ENCODE data around the gene TM4SF5. TPM values are rescaled to one million over a fixed set of nuclear protein-coding genes. Genes with fewer than 3 reads are reported as not detected.
A peak's percentile ranks its signal among the peaks of the same experiment; 100 is the strongest.

The TM4SF5 gene
- total RNA-seq, 2 donors from 2014 or later = 1.8 to 2.0 TPM

DNA sequence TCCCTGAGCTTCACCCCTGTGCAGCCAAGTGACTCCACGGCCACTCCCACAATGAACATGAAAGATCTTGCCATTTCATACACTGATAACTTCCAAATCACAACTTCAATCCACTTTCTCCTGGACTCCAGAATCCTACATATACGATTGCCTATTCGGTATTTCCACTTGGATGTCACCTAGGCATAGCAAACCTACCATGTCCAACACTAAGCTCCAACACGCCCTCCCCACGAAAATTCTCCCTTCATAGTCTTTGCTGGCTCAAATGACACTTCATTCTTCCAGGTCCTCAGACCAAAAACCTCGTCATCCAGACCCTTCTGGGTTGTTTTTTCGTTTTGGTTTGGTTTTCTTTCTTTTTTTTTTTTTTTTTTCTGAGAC is 19.0 kb downstream of the TM4SF5 start:
- Histone ChIP-seq H3K4me1 (peaks cover 43% of the 10 kb centered on the region), H3K27me3 (peaks cover 0 to 5% of the 10 kb centered on the region in 2 donors), H3K4me3 (no peak overlapping the region), H3K36me3 (replicated peaks in 1 of 2; ENCODE audit: insufficient read depth in 1 of 2, low read depth in 2 of 2) (no peaks in the 10 kb centered on the region), H3K9me3 (no peaks in the 10 kb centered on the region), H3K27ac (peak overlapping the region; percentile 91 to 100 (median 94))
- intact Hi-C loops (cut with DNase I) = no loop called here
- 35% methylated on average over 7 of the region's 7 CpGs for WGBS, 2 donors
- TF ChIP-seq POLR2A (IDR thresholded peaks at IDR 0.05) = no peak
- TF ChIP-seq, protein P1, sequence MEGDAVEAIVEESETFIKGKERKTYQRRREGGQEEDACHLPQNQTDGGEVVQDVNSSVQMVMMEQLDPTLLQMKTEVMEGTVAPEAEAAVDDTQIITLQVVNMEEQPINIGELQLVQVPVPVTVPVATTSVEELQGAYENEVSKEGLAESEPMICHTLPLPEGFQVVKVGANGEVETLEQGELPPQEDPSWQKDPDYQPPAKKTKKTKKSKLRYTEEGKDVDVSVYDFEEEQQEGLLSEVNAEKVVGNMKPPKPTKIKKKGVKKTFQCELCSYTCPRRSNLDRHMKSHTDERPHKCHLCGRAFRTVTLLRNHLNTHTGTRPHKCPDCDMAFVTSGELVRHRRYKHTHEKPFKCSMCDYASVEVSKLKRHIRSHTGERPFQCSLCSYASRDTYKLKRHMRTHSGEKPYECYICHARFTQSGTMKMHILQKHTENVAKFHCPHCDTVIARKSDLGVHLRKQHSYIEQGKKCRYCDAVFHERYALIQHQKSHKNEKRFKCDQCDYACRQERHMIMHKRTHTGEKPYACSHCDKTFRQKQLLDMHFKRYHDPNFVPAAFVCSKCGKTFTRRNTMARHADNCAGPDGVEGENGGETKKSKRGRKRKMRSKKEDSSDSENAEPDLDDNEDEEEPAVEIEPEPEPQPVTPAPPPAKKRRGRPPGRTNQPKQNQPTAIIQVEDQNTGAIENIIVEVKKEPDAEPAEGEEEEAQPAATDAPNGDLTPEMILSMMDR (IDR thresholded peaks at IDR 0.05) = no peak
- ATAC-seq (no peak), DNase-seq (no peak)

DNA sequence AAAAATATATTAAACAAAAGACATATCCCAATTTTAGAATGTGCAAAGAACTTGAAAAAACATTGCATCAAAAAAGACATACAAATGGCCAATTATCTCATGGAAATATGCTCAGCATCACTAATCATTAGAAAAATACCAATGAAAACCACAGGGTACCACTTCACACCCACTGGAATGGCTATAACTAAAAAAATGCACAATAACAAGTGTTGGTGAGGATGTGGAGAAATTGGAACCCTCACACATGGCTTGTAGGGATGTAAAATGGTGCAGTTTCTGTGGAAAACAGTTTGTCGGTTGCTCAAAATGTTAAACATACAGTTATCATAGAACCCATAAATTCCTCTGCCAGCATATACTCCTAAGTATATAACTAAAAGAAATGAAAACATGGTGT is 23.5 kb downstream of the TM4SF5 start:
- H3K36me3 ChIP-seq (replicated peaks in 1 of 2; ENCODE audit: insufficient read depth in 1 of 2, low read depth in 2 of 2) = peaks cover 0 to 2% of the 10 kb centered on the region in 2 donors
- WGBS, 2 donors = 86 to 91% methylated on average over 1 of the region's 1 CpG
- H3K27me3 ChIP-seq = no peaks in the 10 kb centered on the region
- intact Hi-C loops (cut with DNase I) = no loop called here
- peaks cover 14% of the 10 kb centered on the region for H3K4me1 ChIP-seq
- no peaks in the 10 kb centered on the region for H3K9me3 ChIP-seq
- DNase-seq (no peak), ATAC-seq (no peak)
- H3K27ac ChIP-seq = no peak overlapping the region
- no peak for TF ChIP-seq POLR2A (IDR thresholded peaks at IDR 0.05)
- TF ChIP-seq, protein P1 (IDR thresholded peaks at IDR 0.05) = no peak
- no peak overlapping the region for H3K4me3 ChIP-seq

DNA sequence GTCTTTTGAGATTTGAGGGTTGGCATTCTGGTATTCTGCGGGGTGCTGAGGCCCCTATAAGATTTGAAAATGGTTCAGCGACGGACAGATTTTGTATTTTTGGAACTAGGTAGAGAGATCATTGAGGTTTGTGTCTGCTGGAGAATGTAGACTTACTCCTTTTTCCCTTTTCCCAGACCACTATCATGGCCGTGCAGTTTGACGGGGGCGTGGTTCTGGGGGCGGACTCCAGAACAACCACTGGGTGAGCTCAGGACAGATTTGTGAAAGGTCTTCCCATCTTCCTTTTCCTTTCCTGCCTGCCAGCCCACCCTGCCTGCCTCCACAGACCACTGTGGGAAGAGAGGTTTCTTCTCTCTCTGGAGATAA is 24.9 kb downstream of the TM4SF5 start:
- DNase-seq (no peak), ATAC-seq (no peak)
- no peak for TF ChIP-seq POLR2A (IDR thresholded peaks at IDR 0.05)
- TF ChIP-seq, protein P1 (IDR thresholded peaks at IDR 0.05) = no peak
- H3K4me1 ChIP-seq = peaks cover 10% of the 10 kb centered on the region
- no peaks in the 10 kb centered on the region for H3K27me3 ChIP-seq
- 0 to 1% methylated on average over 7 of the region's 7 CpGs for WGBS, 2 donors
- peaks cover 0 to 2% of the 10 kb centered on the region in 2 donors for H3K36me3 ChIP-seq (replicated peaks in 1 of 2; ENCODE audit: insufficient read depth in 1 of 2, low read depth in 2 of 2)
- H3K9me3 ChIP-seq = no peaks in the 10 kb centered on the region
- H3K4me3 ChIP-seq = peak overlapping the region; percentile 74 to 91
- H3K27ac ChIP-seq = peak overlapping the region; percentile 51 to 73 (median 62)
- intact Hi-C loops (cut with DNase I) = no loop called here

DNA sequence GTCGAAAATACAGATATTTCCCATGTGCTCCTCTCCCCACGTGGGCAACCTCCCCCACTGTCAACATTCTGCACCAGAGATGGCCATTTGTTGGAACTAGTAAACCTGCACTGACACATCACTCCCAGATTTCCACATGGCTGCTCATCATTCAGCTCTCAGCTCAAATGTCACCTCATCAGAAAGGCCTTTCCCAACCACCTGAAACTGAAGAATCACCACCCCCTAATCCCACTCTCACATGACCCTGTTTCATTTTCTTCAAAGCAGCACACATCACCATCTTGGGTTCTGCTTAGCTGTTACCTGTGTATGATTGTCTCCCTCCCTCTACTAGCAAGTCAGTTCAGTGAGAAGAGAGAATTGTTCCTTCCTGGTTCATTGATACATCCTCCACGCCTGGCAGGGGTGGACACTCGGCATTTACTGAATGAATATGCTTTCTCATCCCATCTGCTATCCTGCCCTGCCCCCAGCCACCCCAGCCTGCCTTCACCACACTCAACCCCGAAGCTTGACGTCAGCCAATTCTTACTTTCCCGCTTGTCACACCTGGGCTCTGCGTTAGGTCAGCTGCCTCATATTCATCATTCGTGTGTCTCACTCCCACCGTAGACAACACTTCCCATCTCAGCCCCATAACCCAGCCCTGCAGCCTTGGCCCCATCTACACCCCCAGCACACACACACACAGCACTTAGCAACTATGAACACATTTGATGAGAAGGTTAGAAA is 28.9 kb downstream of the TM4SF5 start:
- Histone ChIP-seq H3K27ac (no peak overlapping the region), H3K36me3 (replicated peaks in 1 of 2; ENCODE audit: insufficient read depth in 1 of 2, low read depth in 2 of 2) (peaks cover 0 to 2% of the 10 kb centered on the region in 2 donors), H3K9me3 (no peaks in the 10 kb centered on the region), H3K27me3 (no peaks in the 10 kb centered on the region), H3K4me3 (no peak overlapping the region), H3K4me1 (peaks cover 10% of the 10 kb centered on the region)
- DNase-seq = no peak
- TF ChIP-seq, protein P1 (IDR thresholded peaks at IDR 0.05) = no peak
- no peak for TF ChIP-seq POLR2A (IDR thresholded peaks at IDR 0.05)
- intact Hi-C loops (cut with DNase I) = no loop called here
- WGBS, 2 donors = 62 to 73% methylated on average over 10 of the region's 10 CpGs
- ATAC-seq = no peak

DNA sequence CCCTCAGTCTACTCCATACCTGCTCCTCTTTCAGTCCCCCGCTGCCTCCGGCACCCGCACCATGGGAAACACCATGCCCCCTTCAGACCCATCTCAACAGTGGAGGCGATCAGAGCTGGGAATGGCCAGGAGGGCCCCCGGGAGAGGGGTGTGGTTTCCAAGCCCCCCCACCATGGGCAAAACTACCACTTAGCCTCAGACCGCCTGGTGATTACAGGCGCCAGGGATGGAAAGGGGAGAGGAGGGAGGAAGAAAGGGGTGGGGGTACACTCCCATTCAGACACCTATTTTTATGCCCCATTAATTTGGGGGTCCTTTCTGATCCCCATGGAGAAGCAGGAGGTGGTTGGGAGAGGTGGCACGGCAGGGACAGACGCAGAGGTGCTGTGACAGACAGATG is 30.5 kb downstream of the TM4SF5 start, which contains the start of gene C17orf114:
TSS of gene C17orf114 (minus strand) at position 101 of the 400 bp plus-strand sequence.
- H3K4me1 ChIP-seq = peaks cover 9% of the 10 kb centered on the region
- no peak within 1 kb of the TSS for H3K27ac ChIP-seq
- peaks cover 0 to 2% of the 10 kb centered on the region in 2 donors for H3K36me3 ChIP-seq (replicated peaks in 1 of 2; ENCODE audit: insufficient read depth in 1 of 2, low read depth in 2 of 2)
- ATAC-seq (no peak), DNase-seq (no peak)
- intact Hi-C loops (cut with DNase I) = no loop called here
- no peak within 1 kb of the TSS for H3K4me3 ChIP-seq
- no peaks in the 10 kb centered on the region for H3K27me3 ChIP-seq
- TF ChIP-seq, protein P1 (IDR thresholded peaks at IDR 0.05) = no peak
- no peak for TF ChIP-seq POLR2A (IDR thresholded peaks at IDR 0.05)
- H3K9me3 ChIP-seq = no peaks in the 10 kb centered on the region
- 76 to 81% methylated on average over 8 to 9 of the region's 9 CpGs for WGBS, 2 donors
